Colon (tissue), 2 donors: ENCODE results near the gene ATRNL1.

Source experiments
- FAIRE-seq: peaks from 2 replicates; lab custom pipeline; 2012; peaks lifted over from hg19 to GRCh38; lab: Jason Lieb, UNC
- donor health status: control.
- donor health status: control.

The ATRNL1 gene

DNA sequence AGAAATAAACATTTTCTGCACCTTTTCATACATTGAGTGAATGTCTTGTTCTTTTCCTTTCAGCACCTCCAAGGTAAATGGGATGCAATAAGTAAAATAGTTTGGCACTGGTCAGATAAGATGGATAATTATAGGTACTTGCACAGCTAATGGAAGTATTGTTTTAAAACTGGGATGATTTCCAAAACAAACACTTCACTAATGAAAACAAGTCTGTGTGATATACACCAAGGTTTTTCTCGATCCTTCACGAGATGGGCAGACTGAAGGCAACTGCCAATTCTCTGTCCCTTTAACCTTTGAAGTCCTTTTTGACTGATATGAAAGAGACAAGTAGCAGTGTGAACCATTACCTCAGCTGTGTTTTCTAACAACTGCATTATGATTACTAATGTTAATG, 756.0 kb downstream of the ATRNL1 start:
- FAIRE-seq: no peak

GRCh38 chr10:115850666-115851065, 757.5 kb downstream of the ATRNL1 start:
- FAIRE-seq: no peak

GRCh38 chr10:115851695-115852094, 758.5 kb downstream of the ATRNL1 start:
- no peak for FAIRE-seq

DNA sequence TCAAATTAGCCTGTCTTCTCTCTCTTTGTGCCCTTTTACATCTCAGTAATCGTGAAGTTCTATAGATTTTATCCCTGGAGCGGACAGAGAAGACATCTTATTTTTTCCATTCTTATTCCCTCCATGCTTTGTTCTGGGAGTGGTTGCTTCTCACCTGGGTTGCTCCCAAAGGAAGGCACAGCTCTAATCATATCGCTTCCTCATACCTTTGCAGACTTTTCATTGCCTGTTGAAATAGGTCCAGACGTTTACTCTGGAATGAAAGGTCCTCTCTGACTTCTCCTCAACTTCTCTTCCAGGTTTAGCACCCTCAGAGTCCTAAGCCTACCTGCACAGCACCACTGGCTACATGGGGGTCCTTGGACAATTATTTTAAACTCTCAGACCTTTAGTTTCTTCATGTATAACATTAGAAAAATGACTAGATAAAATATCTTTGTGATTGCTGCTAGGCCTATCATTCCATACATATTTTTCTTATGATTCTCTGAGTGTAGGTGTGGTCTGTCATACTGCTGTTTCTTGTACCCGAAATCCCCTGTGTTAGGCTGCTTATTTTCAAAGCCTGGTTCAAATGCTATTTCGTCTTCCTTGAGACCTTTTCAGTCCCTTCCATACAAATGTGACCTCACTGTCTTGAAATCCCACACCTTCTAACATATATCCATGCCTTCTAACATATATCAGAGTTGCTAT, 761.7 kb downstream of the ATRNL1 start:
- no peak for FAIRE-seq

GRCh38 chr10:115856580-115856979, 763.4 kb downstream of the ATRNL1 start:
- FAIRE-seq: no peak

GRCh38 chr10:115857856-115858255, 764.7 kb downstream of the ATRNL1 start:
- no peak for FAIRE-seq

- FAIRE-seq: no peak
Observed at GRCh38 chr10:115860182-115861107, 767.3 kb downstream of the ATRNL1 start.

DNA sequence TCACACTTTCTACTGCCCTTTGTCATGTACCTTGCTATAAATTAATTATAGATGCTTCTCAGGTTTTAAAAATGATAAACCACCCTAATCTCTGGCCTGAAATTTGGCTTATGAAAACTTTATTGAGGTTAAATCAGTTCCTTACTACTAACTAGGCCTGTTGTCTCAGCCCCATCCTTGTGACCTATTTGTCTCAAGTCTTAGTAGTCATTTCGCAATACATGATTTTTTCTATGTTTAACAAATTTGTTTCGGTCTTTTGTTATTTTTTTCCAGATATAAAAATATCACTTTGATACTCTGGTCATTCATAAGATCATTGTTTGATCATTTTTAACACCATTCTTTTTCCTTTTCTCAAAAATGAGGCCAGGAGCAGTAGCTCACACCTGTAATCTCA, 768.3 kb downstream of the ATRNL1 start:
- FAIRE-seq: no peak

DNA sequence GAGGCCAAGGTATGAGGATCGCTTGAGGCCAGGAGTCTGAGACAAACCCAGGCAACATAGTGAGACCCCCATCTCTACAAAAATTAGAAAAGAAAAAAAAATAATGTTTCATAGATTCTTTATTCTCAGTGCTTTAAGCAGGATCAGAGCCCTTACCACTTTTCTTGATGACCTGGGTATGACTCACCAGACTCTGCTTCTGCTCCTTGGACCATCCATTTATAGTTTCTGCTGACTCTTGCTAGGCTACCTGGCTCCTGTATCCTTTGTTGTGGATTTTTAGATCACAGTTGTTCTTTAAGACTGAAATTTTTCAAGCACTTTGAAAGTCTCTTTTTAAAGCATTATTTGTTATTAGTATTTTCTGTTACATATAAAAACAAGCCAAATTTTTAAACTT, 768.7 kb downstream of the ATRNL1 start:
- no peak for FAIRE-seq

DNA sequence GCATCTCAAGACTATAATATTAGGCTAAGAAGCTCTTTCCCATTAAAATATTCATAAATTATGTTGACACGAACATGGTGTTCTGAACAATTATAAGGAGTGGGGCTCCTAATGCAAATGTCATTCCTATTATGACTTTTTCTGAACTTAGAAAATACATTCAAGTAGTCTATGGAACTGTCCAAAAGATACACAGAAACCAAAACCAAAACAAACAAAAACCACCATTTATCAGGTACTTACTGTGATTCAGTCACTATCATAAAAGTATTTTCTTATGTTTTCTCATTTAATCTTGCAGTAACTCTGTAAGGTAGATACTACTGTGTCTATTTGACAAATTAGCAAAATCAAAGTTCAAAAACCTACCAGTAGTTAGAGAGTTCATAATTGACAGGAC, 773.0 kb downstream of the ATRNL1 start:
- FAIRE-seq: no peak

- no peak for FAIRE-seq
Observed at GRCh38 chr10:115866691-115867090, 773.5 kb downstream of the ATRNL1 start.

GRCh38 chr10:115867305-115867704, 774.1 kb downstream of the ATRNL1 start:
- FAIRE-seq: no peak

- FAIRE-seq: no peak
Observed at GRCh38 chr10:115871855-115872254, 778.7 kb downstream of the ATRNL1 start.

DNA sequence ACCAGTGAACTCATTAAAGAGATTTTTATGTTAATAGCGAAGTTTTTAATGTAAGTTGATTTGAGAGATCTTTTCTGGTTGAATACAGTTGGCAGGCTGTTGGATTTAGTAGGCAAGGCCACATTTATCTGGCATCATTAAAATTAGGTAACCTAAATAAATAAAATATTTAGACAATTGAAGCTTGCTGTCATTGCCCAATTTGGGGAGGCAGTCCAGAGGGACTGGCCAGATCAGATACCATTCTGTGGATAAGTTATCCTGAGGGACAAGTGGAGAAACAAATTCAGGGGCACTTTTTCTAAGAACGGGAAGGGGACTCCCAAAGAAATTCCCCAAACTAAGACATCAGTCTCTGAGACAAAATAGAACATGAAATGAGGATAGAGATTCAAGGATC, 782.0 kb downstream of the ATRNL1 start:
- FAIRE-seq: no peak

DNA sequence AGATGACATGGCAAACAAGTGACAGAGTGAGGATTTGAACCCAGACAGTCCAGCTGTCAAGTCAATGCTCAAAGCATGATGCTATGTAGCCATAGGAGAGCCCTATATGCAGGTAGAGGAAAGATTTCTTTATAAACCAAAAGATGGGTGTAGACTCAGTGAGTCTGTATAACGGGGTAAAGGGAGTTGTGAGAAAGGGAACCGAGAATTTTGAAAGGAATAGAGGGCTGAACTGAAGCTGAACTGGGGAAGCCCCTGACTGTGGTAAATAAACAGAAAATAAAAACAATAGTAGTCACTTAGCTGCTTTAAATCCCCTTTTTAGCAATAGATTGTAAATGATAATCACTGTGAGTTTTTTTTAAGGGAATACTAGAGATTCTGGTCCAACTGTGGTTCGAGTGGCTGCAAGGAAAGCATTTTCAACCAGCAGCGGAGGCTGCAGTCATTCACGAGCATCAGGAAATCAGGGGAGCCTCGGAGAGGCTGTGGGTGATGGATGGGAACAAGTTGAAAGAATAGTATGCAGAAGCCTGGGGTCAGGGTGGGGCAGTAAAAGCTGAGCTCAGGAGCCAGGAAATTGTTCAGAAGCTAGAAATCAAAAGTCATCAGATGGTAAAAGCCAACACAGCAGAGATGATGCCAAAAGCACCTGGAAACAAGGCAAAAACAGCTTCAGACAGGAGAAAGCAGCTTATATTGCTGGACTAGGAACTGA, 786.4 kb downstream of the ATRNL1 start:
- no peak for FAIRE-seq

GRCh38 chr10:115882021-115882420, 788.9 kb downstream of the ATRNL1 start:
- no peak for FAIRE-seq

DNA sequence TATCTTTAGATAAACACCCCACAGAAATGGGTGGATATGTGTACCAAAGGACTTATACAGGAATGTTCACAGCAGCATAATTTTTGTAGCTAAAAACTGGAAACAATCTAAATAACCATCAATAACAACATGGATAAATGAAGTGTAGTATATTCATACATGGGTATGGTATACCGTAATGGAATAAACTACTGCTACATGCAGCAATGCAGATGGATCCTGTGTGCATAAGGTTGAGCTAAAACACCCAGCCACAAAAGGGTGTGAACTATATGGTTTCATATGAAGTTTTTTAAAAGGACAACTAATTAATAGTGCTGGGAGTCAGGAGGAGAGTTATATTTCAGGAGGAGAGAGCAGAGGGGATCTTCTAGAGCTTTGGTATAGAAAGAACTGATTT, 790.2 kb downstream of the ATRNL1 start:
- FAIRE-seq: no peak

DNA sequence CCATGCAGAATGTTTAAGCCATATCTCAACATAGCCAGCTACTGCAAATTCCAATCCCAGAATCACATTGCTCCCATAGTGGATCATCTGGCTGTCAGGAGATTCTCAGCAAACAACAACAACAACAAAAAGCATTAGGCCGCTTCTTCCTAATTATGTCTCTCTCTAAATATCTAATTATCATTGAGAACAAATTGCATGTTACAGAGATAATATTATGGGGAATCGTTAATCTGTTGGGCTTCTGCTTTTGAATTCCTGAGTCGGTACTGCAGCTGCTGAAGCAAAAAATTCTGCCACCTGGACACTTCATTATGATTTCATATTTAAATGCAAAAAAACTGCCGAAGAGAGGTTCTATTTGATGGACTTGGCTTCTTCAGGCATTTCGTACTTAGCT, 791.2 kb downstream of the ATRNL1 start:
- FAIRE-seq: no peak

DNA sequence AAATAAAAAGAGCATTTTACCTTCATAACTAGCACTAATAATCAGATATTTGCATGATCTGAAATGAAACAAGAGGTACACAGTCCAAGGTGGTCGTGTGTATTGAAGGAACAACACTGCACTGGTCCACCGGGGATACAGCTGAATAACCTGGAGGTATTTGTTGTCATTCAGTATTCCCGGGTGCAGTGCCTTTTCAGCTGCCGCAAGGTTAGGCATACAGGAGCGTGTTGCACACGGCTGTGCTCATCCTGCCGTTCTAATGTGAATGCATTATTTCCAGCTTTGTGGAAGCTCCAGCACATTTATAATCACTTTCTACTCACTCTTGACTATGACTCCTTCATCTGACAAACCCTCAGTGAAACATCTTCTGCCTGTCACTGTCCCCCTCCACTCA, 802.0 kb downstream of the ATRNL1 start:
- FAIRE-seq: no peak

DNA sequence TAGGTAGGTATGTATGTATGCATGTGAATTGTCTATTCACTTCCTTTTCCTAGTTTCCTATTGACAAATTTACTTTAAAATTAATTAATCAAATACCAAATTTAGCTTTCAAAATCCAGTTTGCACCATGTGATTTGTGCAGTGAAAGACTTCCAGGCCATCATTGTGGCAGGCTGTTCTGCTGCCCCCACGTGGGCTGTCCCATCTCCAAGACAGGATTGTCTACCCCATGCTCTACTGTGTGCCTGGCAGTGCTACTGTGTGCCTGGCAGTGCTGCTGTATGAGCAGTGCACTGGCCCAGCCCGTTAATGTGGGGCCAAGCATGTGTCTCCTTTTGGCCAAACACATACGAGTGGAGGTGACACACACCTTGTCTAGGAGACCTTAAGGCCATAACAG, 805.1 kb downstream of the ATRNL1 start:
- no peak for FAIRE-seq

GRCh38 chr10:115902596-115902995, 809.4 kb downstream of the ATRNL1 start:
- FAIRE-seq: no peak

DNA sequence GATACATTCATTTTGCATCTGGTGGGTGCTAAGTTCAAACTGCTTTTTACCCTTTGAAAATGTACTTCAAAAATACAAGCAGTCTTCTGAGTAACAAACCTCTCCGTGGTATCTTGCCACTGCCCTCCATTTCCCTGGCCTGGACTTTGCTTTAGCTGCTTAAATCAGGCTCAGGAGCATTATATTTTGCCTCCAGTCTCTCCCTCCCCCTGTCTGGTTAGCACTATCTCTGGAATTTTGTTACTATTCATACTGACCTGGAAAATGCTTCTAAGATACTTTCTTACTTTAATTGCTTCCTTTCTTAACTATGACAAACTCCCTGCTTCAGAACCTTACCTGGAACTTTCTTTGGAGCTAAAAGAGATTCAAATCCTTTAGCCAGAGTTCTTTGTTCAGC, 810.0 kb downstream of the ATRNL1 start:
- FAIRE-seq: no peak

GRCh38 chr10:115903845-115904244, 810.7 kb downstream of the ATRNL1 start:
- no peak for FAIRE-seq
